ENCODE results near the gene SETD1B.

The SETD1B gene

DNA sequence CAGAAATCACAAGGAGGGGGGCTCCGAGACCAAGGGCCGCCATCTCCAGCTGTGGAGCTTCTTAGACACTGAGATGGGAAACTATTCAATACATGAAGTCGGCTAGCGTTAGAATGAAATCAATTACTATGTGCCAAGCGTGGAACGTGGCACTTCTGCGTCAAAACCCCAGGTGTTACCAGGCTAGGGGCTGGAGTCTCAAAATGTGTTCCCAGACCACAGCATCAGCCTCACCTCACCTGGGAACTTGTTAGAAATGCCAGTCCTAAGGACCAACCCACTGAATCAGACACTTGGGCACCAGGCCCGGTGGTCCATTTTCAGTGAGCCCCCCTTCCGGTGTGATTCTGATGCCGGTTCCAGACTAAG is 5.0 kb upstream of the SETD1B start:
- DNase-seq (ENCODE audit: low spot score in 2 of 2) (no peak), ATAC-seq (no peak)
- H3K4me3 Mint-ChIP-seq: peak overlapping the region; percentile 97
- peak overlapping the region; percentile 87 for H3K27ac Mint-ChIP-seq
- H3K36me3 Mint-ChIP-seq: peaks cover 87% of the 10 kb centered on the region
- H3K4me1 Mint-ChIP-seq: peaks cover 50% of the 10 kb centered on the region
- no peaks in the 10 kb centered on the region for H3K9me3 Mint-ChIP-seq

DNA sequence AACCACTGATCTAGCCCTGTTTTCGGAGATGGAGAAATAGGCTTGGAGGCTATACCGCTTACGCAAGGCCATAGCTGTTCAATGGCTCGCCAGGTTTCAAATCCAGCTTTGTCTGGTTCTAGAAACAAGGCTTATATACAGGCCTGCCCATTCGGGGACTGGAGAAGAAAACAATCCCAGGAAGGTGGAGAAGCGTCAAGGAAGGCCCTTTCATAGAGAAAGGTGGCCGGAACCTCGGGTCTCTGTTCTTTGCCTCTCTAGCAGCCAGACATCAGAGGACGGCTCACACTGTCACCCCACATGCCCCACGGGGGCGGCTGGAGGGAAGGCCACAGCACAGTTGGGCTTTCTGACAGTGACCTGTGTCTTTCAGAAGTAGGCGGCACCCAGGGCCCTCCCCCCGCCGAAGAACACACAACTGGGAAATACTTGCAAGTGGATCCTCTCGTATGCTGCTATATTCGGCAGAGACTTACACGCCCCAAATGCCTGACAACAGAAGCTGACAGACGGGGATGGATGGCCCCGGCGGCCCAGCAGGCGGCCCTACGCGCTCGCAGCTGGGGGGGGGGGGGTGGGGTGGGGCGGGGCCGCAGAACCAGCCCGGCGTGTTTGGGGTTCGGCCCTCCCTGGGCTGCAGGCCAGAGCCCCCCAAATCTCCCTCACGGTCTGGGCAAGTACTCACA is 4.5 kb upstream of the SETD1B start:
- peaks cover 83% of the 10 kb centered on the region for H3K36me3 Mint-ChIP-seq
- peak; percentile 34 to 77 for DNase-seq (ENCODE audit: low spot score in 2 of 2)

DNA sequence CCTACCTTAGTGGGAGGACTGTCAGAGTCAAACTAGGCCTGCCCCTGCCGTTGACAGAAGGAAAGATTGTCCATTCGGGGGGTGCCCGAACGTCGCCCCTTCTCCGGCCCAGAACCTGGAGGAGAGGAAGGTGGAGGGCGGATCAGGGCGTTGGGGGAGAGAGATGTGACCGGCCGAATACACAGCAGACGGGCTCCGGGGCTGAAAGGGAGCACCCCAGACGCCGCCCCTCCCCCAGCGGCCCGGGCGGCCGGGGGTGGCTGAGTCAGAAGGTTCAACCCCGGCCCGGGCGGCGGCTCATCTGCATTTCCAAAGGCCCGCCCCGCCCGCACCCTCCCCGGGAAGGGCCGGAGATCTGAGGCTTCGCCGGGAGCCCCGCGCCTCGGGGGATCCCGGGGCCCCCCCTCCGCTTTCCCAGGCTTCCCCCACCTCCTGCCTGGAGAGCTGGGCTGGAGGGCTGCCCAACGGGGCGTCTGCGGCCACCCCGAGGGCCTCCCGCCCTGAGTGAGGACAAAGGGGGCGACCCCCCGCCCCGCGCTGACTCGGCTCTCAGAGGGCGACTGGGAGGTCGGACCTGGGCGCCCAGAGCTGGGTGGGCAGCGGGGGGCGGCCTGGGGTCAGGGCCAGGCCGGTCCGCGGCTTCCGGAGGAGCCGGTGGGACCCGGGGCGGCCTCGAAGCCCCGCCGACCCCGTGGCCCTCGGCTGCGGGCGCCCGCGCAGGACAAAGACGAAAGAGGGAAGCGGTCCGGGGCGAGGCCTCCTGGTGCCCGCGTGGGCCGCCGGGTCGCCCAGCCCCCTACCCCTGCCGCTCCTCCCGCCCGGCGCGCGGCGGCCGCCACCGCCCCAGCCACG is 3.7 kb upstream of the SETD1B start:
- H3K9me3 Mint-ChIP-seq: no peaks in the 10 kb centered on the region
- ATAC-seq (peak; percentile 64), DNase-seq (ENCODE audit: low spot score in 2 of 2) (peak; percentile 77 to 88)
- peaks cover 39% of the 10 kb centered on the region for H3K4me1 Mint-ChIP-seq
- peak overlapping the region; percentile 100 for H3K27ac Mint-ChIP-seq
- H3K36me3 Mint-ChIP-seq: peaks cover 75% of the 10 kb centered on the region
- H3K4me3 Mint-ChIP-seq: peak overlapping the region; percentile 97

More for the DNA sequence above, 4.5 kb upstream of the SETD1B start:
- ATAC-seq: peak; percentile 33
- Mint-ChIP-seq H3K4me3 (peak overlapping the region; percentile 97), H3K4me1 (peaks cover 47% of the 10 kb centered on the region), H3K27ac (peak overlapping the region; percentile 87), H3K9me3 (no peaks in the 10 kb centered on the region)

DNA sequence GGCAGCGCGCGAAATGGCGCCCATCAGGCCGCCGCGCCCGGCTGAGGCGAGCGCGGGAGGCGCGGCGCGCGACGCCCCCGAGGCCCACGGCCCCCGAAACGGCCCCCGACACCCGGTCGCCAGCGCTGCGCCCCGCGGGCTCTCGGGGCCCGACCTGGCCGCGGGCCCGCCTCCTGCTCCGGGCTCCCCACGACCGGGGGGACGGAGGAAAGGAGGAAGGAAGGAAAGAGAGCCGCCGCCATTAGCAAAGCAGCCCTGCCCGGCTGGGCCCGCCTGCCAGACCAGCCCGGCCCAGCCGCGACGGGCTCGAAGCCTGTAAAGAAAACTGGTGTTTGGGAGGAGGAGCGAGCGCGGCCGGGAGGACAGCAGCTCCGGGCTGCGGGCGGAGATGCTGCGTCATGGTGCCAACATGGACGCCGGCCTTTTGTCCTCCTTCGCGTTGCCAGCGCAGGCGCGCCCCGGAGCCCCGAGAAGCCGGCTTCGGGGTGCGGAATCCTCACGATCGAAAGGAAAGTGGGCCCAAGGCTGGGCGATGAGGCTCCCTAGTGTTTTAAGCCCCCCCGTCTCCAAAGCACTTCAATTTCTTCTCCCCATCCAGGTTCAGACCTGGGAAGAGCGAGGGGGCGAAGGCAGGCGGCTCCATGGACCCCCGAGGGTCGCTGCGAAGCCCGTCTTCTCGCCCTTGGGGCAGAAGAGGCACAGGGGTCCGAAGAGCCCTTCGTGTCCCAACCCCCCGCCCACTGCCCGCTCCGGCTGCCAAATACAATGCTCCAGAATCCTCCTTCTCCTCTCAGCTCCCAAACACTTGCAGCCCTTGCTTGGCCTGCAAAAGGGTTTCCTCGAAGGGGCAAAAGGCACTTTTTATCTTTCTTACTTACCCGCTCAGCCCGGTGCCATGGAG is 2.9 kb upstream of the SETD1B start:
- no peaks in the 10 kb centered on the region for H3K9me3 Mint-ChIP-seq
- H3K4me3 Mint-ChIP-seq: peak overlapping the region; percentile 97
- peaks cover 74% of the 10 kb centered on the region for H3K36me3 Mint-ChIP-seq
- ATAC-seq (peak; percentile 31), DNase-seq (ENCODE audit: low spot score in 2 of 2) (peak; percentile 50 to 85)
- H3K27ac Mint-ChIP-seq: peak overlapping the region; percentile 100
- peaks cover 39% of the 10 kb centered on the region for H3K4me1 Mint-ChIP-seq

DNA sequence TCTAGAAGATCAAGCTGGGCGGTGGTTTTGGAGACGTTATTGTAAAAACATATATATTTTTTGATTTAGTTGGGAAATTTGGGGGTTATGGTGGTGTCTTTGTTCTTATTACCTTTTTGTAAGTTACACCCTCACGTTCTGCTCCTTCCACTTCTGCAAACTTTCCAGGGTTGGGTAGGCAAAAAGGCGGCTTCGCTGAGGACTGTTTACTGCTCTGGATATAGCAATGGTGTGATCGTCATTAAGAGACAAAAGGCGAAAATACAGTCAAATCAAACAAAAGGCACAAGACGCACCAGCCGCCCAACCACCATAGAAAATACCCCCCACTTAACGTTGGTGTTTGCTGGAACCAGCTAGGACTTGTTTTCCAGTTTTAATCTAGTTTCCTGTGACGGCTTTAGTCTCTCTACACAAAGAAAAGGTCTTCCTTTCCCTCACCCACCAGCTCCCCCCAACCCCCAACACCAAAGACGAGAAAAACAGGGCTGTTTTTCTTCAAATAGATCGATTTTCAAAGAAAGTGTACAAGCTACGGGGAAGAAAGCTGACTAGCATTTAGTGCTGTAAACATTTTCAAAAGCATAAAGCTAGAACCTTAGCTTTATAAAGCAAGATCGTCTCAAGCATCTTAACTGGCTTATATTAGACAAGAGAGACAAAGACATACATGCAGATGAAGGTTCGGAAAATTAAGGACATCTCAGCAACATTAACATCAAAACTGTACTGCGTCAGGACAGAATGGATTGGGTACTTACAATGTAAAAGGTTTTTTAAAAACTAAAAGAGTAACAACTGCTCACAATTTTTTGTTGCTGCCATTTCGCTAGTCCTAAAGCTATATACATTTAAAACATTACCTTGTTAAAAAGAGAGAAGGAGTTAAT is 2.0 kb upstream of the SETD1B start:
- H3K4me1 Mint-ChIP-seq: peaks cover 48% of the 10 kb centered on the region
- H3K36me3 Mint-ChIP-seq: peaks cover 74% of the 10 kb centered on the region
- H3K27ac Mint-ChIP-seq: peak overlapping the region; percentile 100
- no peaks in the 10 kb centered on the region for H3K9me3 Mint-ChIP-seq
- ATAC-seq (no peak), DNase-seq (ENCODE audit: low spot score in 2 of 2) (no peak)
- peak overlapping the region; percentile 97 for H3K4me3 Mint-ChIP-seq

DNA sequence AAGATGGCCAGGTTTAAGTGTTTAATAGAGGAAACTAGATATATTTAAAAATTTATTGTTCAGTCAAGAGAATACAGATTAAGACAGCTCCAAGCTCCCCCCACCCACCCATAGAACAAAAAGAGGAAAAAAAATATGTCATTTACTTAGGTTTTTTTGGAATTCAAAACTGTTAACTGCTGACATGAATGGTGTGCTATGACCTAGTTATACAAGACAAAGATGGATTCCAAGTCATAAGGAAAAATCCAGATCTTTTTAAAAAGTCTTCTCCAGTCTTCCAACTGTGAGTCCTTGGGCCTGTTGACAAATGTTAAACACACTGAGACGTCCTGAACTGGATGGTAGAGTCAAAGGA is 1.3 kb upstream of the SETD1B start:
- Mint-ChIP-seq H3K9me3 (no peaks in the 10 kb centered on the region), H3K4me1 (peaks cover 51% of the 10 kb centered on the region), H3K4me3 (peak overlapping the region; percentile 97), H3K27ac (peak overlapping the region; percentile 100), H3K36me3 (peaks cover 74% of the 10 kb centered on the region)
- ATAC-seq (no peak), DNase-seq (ENCODE audit: low spot score in 2 of 2) (no peak)

DNA sequence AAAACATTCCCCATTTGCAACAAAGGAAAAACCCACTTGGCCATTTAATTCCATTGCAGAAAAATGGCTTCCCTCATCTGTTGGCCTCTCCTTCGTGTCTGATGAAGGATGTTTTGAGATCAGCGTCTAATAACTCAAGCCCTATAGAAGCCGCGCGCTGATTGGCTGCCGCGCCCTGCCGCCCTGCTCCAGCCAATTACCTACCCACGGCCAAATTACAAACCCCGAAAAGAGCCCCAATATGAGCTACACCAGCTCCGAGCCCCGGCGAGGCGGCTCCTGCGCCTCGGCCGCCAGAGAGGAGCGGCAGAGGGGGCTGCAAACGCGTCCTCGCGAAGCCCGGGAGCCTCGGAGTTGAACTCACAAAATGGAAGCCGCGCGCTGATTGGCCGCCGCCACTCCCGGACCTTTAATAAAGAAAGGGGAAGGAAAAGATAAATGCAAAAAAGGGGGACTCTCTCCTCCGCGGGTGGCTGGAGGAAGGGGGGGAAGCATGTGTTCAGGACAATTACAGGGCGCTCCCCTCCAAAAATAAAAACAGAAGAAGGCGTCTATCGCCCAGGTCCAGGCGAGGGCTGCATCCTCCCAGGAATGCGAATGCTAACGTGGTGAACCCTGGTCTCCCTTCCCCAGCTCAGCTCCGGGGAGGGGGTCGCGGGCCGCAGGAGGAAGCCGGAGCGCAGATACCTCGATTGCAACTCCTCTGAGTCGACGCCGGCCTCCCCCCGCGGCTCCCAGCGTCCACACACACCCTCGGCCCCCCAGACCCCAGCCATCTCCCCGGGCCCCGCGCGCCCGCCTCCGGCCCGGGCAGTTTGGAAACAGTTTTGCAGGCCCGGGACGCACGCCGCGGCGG is 738 bp upstream of the SETD1B start:
- H3K4me3 Mint-ChIP-seq: peak overlapping the region; percentile 97
- H3K9me3 Mint-ChIP-seq: no peaks in the 10 kb centered on the region
- DNase-seq (ENCODE audit: low spot score in 2 of 2) (peak; percentile 80 to 93), ATAC-seq (peak; percentile 68)
- peak overlapping the region; percentile 100 for H3K27ac Mint-ChIP-seq
- peaks cover 74% of the 10 kb centered on the region for H3K36me3 Mint-ChIP-seq
- peaks cover 49% of the 10 kb centered on the region for H3K4me1 Mint-ChIP-seq

DNA sequence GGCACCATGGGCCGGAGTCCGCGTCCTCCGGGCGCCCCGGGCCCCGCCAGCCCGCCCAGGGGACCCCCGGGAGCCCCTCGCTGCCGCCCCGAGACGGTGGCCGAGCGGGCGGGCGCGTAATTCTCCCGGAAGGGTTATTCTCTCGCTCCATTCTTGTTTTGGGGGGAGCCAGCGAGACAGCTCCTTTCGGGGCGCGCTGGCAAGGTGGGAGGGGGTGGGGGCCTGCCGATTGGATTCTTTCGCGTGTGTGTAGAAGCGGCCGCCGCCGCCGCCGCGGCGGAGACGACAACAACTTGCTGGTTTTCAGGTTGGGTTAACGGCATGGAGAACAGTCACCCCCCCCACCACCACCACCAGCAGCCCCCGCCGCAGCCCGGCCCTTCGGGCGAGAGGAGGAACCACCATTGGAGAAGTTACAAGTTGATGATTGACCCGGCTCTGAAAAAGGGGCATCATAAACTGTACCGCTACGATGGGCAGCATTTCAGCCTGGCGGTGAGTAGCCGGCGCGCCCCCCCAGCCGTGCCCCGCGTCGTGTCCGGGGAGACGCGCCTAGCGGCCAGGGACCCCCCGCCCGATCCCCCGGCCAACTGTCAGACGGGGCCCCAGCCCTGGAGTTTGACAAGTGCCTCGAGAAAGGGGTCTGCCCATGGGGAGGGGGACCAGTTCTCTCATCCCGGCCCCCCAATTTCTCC is 755 bp downstream of the SETD1B start:
- no peak for DNase-seq (ENCODE audit: low spot score in 2 of 2)

DNA sequence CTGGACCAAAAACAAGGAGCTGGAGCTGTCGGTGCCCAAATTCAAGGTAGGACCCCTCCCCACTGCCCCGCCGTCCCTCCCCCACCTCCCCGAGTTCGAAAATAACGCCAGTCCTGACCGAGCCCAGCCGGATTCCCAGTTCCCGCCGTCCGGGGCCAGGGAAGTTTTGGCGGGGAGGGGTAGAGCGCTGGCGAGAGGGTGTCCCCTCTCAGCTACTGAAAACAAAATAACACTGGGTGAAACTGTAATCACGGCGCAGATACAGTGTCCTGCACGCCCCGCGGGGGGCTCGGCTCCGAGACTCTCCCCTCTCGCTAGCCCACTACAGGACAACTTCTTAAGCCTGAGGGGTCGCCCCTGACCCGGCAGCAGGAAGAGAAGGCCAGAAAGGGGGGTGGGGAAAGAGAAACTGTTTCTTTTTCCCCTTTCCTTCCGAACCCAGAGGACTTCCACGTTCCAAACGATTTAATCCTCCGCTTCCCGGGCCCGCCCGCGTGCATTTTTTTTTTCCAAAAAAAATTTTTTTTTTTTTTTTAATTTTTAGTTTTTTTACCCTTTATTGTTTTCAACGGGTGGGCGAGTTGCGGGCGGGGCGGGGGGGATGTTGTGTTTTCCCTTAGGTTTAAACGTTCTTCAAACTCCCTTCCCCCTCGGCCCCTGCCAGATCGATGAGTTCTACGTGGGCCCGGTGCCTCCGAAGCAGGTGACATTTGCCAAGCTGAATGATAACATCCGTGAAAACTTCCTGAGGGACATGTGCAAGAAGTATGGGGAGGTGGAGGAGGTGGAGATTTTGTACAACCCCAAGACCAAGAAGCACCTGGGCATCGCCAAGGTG is 1.6 kb downstream of the SETD1B start:
- H3K27ac Mint-ChIP-seq: peak overlapping the region; percentile 94

More for the DNA sequence above, 755 bp downstream of the SETD1B start:
- peaks cover 36% of the 10 kb centered on the region for H3K4me1 Mint-ChIP-seq
- peak overlapping the region; percentile 97 for H3K4me3 Mint-ChIP-seq
- peak overlapping the region; percentile 94 for H3K27ac Mint-ChIP-seq
- ATAC-seq: no peak
- no peaks in the 10 kb centered on the region for H3K9me3 Mint-ChIP-seq
- peaks cover 74% of the 10 kb centered on the region for H3K36me3 Mint-ChIP-seq

DNA sequence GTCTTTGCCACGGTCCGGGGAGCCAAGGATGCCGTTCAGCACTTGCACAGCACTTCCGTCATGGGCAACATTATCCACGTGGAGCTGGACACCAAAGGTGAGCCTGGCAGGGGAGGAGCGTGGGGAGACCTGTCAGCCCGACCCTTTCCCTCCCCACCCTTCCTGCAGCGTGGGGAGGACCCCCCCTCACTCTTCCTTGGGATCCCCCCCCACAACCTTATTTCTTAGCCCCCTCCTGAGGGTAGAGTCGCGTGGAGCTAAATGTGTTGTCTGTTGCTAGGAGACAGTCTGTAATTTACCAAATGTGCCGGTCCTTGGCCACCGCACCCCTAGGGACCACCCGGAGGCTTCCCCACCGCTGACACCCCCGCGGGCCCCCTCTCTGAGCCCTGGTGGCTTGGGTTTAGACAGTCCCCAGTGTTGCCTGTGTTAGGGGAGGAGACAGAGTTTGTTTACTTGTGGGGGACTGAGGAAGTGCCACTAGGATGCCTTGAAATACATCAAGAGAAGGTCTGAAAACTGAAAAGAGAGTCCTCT is 2.3 kb downstream of the SETD1B start:
- Mint-ChIP-seq H3K4me3 (peak overlapping the region; percentile 97), H3K9me3 (no peaks in the 10 kb centered on the region), H3K4me1 (peaks cover 42% of the 10 kb centered on the region), H3K36me3 (peaks cover 80% of the 10 kb centered on the region), H3K27ac (peak overlapping the region; percentile 94)
- ATAC-seq (no peak), DNase-seq (ENCODE audit: low spot score in 2 of 2) (no peak)

More for the DNA sequence above, 1.6 kb downstream of the SETD1B start:
- no peak for DNase-seq (ENCODE audit: low spot score in 2 of 2)
- peak overlapping the region; percentile 97 for H3K4me3 Mint-ChIP-seq
- H3K4me1 Mint-ChIP-seq: peaks cover 36% of the 10 kb centered on the region
- peaks cover 77% of the 10 kb centered on the region for H3K36me3 Mint-ChIP-seq
- no peaks in the 10 kb centered on the region for H3K9me3 Mint-ChIP-seq
- ATAC-seq: no peak

DNA sequence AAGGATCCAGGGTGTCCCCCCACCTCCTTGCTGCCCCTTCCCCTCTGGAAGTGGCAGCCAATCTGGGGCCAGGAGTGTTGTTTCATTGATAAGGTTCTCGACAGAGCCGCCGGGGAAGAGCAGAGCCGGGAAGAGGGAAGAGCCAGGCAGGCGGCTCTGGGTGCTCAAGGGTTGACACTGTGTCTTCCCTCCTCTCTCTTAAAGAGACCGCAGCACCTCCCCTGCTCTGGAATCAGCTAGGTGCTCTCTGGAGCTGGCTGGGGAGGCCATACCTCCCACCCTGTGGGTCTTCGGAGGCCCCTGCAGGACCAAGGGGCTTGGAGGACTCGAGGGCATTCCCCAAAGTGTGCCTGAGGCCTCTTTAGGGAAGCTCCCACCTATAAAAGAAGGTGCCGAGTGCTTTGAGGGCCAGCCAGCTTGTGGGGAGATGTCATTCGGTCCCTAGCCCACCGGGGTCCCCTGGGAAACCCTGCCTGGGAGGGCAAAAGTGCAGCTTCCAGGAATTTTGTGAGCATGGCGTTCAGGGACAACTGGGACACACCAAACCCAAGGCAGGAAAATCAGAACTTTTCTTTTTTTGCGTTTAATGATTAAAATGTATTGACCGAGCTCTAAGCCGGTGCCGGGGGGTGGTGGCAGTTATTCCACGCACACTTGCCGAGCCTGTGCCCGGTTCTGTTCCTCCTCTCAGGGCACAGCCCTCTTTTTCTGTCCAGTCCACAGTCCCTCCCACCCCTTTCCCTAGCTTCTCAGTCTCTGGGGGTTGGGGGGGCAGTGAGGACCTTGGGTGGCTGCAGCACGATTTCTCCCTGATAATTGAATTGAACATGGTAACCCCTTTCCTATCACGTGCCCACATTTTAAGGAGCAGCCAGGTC is 3.0 kb downstream of the SETD1B start:
- Mint-ChIP-seq H3K4me3 (peak overlapping the region; percentile 97), H3K36me3 (peaks cover 80% of the 10 kb centered on the region), H3K4me1 (peaks cover 46% of the 10 kb centered on the region), H3K9me3 (no peaks in the 10 kb centered on the region), H3K27ac (peak overlapping the region; percentile 94)
- ATAC-seq (no peak), DNase-seq (ENCODE audit: low spot score in 2 of 2) (no peak)

All from stimulated activated effector memory CD8-positive, alpha-beta T cell treated with anti-CD3 and anti-CD28 coated beads, Interleukin-12 subunit alpha, Interleukin-12 subunit beta, amount 100 ng/mL, for 72 hours (primary cell).